Liver (tissue), 3 donors: ENCODE results near the gene SH3RF3.

Source experiments
- FOXA1 ChIP-seq: IDR thresholded peaks from 2 replicates; pipeline ENCODE4 v1.6.1; 2016; ENCODE audit warnings: antibody characterized with exemption
- JUND ChIP-seq, 2 donors: IDR thresholded peaks; 2 replicates each; pipeline ENCODE4 v1.6.1; 2016; ENCODE audit warnings: antibody characterized with exemption in 2 of 2
- RAD21 ChIP-seq, 2 donors: IDR thresholded peaks; 2 replicates each; pipeline ENCODE4 v1.6.1; 2016; ENCODE audit warnings: antibody characterized with exemption in 2 of 2, mild to moderate bottlenecking in 2 of 2
- SP1 ChIP-seq: IDR thresholded peaks from 2 replicates; pipeline ENCODE4 v1.6.1; 2018; ENCODE audit warnings: antibody characterized with exemption, mild to moderate bottlenecking
- YY1 ChIP-seq: IDR thresholded peaks from 2 replicates; pipeline ENCODE4 v1.6.1; 2016; ENCODE audit warnings: antibody characterized with exemption, mild to moderate bottlenecking
- TF ChIP-seq, protein P1 (sequence below): fragments of 150-350 bp; IDR thresholded peaks from 2 replicates; pipeline ENCODE4 v1.5.1; 2017; ENCODE audit warnings: improper control_type of control experiment, low read depth, low read length; ENCODE audit not compliant: missing input control
- donor health status: healthy.
- donor health status: healthy.

DNA sequence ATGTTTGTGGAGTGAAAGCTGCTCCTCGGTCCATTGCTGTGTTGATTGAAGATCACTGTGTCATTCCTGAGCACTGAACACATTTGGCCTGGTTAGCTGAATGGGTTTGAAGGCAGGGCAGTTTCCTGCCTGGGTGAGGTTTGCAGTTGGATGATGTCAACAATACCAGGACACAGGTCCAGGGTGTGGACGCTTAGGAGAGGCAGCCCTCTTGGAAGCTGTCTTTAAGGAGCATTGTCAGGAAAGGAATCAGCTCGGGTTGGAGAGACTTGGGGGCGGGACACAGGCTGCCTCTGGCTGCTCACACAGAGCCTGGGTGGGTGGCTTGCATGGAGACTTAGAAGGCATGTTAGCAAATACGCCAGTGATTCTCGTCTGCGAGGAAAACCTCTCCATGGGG lies 247.1 kb downstream of the SH3RF3 start:
- TF ChIP-seq, protein P1, sequence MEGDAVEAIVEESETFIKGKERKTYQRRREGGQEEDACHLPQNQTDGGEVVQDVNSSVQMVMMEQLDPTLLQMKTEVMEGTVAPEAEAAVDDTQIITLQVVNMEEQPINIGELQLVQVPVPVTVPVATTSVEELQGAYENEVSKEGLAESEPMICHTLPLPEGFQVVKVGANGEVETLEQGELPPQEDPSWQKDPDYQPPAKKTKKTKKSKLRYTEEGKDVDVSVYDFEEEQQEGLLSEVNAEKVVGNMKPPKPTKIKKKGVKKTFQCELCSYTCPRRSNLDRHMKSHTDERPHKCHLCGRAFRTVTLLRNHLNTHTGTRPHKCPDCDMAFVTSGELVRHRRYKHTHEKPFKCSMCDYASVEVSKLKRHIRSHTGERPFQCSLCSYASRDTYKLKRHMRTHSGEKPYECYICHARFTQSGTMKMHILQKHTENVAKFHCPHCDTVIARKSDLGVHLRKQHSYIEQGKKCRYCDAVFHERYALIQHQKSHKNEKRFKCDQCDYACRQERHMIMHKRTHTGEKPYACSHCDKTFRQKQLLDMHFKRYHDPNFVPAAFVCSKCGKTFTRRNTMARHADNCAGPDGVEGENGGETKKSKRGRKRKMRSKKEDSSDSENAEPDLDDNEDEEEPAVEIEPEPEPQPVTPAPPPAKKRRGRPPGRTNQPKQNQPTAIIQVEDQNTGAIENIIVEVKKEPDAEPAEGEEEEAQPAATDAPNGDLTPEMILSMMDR: no peak
- no peak for TF ChIP-seq FOXA1
- no peak for TF ChIP-seq RAD21 (IDR thresholded peaks at IDR 0.05)
- no peak for TF ChIP-seq SP1
- no peak for TF ChIP-seq JUND (IDR thresholded peaks at IDR 0.05)
- TF ChIP-seq YY1: no peak
